Breast epithelium (tissue), 3 donors: ENCODE results near the gene TIMM29.

Experiments
- CTCF ChIP-seq, 3 donors: fragments of 450-650 bp; IDR thresholded peaks; one replicate each; pipeline ENCODE4 v1.5.1; 2016 to 2017; ENCODE audit warnings: antibody characterized with exemption in 3 of 3, mild to moderate bottlenecking in 3 of 3, moderate library complexity in 3 of 3
- POLR2A ChIP-seq: fragments of 450-650 bp; IDR thresholded peaks from one replicate; pipeline ENCODE4 v1.6.1; 2016; ENCODE audit warnings: antibody characterized with exemption, mild to moderate bottlenecking, moderate library complexity
- POLR2AphosphoS5 ChIP-seq, 3 donors: sonication (generic); formaldehyde crosslinking; IDR thresholded peaks; one replicate each; pipeline ENCODE4 v1.6.1; 2017; ENCODE audit warnings: antibody characterized with exemption in 3 of 3

GRCh38 chr19:10898633-10899032 lies 30.0 kb upstream of the TIMM29 start:
- TF ChIP-seq CTCF (IDR thresholded peaks at IDR 0.05) (no peak), POLR2AphosphoS5 (IDR thresholded peaks at IDR 0.05) (no peak), POLR2A (no peak)
